Measurements from ENCODE around the gene ZNF232. TPM values are rescaled to one million over a fixed set of nuclear protein-coding genes. Genes with fewer than 3 reads are reported as not detected.
"Not testable (repeated sequence)": the region's sequence is repeated elsewhere in the genome, so short reads cannot be mapped to it uniquely, and the experiment has no call there.

ZNF232 gene
- total RNA-seq, 4 donors from 2014 or later: 3.7 to 6.7 (median 5.0) TPM

DNA sequence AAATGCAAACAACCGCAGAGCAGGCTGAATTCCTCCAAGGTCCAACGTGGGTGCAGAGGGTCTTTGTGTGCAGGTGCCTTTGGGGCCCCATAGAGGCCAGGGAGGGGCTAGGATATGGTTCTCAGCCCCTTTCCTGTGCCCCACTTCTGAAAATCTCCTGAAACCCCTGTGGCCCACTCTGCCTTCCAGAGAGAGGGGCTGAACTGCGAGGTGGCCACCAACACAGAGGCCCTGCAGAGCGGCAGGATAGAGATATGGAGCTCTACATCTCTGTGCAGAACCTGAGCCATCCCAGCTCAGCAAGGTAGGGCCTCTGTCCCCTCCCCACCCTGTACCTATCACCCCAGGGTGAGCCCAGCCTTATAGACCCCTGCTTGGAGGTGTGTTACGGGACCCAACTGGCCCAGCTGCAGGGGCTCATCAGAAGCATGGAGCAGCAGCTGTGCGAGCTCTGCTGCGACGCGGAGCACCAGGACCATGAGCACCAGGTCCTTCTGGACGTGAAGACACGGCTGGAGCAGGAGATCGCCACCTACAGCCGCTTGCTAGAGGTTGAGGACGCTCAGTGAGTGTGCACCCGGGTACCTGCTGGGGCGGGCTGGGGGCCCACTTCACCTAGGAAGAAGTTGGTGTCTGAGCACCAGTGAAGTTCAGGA, 9.6 kb upstream of the ZNF232 start:
- peak; percentile 51 to 52 for DNase-seq (ENCODE audit: low spot score in 2 of 2)
- WGBS: 91% methylated on average over 14 of the region's 16 CpGs
- peaks cover 33% of the 10 kb centered on the region for H3K27me3 ChIP-seq
- H3K4me1 ChIP-seq: peaks cover 18% of the 10 kb centered on the region
- no peak overlapping the region for H3K4me3 ChIP-seq
- no peaks in the 10 kb centered on the region for H3K36me3 ChIP-seq
- no peaks in the 10 kb centered on the region for H3K9me3 ChIP-seq
- TF ChIP-seq POLR2AphosphoS5 (IDR thresholded peaks at IDR 0.05) (no peak), POLR2A (IDR thresholded peaks at IDR 0.05) (no peak), EP300 (IDR thresholded peaks at IDR 0.05) (no peak)
- TF ChIP-seq, protein P1, sequence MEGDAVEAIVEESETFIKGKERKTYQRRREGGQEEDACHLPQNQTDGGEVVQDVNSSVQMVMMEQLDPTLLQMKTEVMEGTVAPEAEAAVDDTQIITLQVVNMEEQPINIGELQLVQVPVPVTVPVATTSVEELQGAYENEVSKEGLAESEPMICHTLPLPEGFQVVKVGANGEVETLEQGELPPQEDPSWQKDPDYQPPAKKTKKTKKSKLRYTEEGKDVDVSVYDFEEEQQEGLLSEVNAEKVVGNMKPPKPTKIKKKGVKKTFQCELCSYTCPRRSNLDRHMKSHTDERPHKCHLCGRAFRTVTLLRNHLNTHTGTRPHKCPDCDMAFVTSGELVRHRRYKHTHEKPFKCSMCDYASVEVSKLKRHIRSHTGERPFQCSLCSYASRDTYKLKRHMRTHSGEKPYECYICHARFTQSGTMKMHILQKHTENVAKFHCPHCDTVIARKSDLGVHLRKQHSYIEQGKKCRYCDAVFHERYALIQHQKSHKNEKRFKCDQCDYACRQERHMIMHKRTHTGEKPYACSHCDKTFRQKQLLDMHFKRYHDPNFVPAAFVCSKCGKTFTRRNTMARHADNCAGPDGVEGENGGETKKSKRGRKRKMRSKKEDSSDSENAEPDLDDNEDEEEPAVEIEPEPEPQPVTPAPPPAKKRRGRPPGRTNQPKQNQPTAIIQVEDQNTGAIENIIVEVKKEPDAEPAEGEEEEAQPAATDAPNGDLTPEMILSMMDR (IDR thresholded peaks at IDR 0.05): no peak
- no peak overlapping the region for H3K27ac ChIP-seq

DNA sequence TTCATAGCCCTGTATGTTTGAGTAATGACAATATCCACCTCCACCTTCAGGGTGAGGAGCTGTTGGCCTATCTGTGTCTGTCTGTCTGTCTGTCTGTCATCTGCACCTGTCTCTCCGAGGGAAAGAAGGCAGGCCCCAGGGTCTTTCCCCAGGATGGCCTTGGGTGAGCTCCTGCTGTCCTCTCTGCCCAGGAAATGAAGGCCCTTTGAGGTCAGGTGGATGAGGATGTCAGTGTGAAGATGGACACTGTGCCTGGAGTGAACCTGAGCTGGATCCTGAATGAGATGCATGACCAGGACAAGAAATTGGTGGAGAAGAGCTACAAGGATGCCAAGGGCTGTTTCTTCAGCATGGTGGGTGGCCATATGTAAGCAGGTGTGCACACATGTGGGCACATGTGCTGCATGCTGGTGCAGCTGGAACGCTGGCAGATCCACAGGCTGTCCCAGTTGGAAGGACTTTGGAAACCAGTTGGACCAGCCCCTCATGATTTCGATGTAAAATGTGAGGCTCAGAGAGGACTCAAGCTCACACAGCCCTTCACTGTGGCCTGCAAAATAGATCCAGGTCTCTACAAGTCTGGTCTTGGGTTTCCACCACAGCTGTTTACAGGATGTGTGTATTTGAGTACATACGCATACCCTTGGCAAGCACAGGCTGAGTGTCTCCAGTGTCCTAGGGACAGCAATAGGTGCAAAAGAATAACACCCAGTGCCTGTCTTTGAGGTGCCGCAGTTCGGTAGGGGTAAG, 8.9 kb upstream of the ZNF232 start:
- peak; percentile 14 to 18 for DNase-seq (ENCODE audit: low spot score in 2 of 2)
- Histone ChIP-seq H3K4me1 (peaks cover 22% of the 10 kb centered on the region), H3K27me3 (peaks cover 34% of the 10 kb centered on the region)
- not testable (repeated sequence) for H3K4me3 ChIP-seq, H3K36me3 ChIP-seq, H3K27ac ChIP-seq, H3K9me3 ChIP-seq
- WGBS: 74% methylated on average over 6 of the region's 6 CpGs

DNA sequence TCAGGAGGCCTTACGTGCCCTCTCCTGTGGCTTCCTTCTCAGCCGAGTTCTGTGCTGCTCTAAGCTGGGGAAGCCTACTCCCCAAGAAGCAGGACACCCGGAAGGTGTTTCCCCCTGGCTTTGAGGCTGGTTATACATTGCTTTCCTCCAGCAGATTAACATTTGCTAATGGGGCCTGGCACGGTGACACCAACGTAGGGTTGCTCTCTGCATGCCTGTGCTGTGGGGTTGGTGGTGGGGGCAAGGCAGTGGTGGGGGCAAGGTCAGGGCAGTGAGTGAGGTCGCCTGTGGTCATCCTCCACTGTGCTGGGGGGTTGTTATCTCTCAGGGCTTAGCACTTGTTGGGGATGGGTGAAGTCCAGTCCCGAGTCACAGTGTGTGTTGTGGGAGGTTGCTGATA, 8.4 kb upstream of the ZNF232 start:
- Histone ChIP-seq H3K27ac (no peak overlapping the region), H3K9me3 (no peaks in the 10 kb centered on the region), H3K36me3 (no peaks in the 10 kb centered on the region), H3K4me3 (no peak overlapping the region), H3K4me1 (peaks cover 22% of the 10 kb centered on the region), H3K27me3 (peaks cover 40% of the 10 kb centered on the region)
- peak in 1 of 2 donors; percentile 20 for DNase-seq (ENCODE audit: low spot score in 2 of 2)
- 82% methylated on average over 5 of the region's 7 CpGs for WGBS
- TF ChIP-seq, protein P1 (IDR thresholded peaks at IDR 0.05): no peak
- no peak for TF ChIP-seq POLR2A (IDR thresholded peaks at IDR 0.05)
- no peak for TF ChIP-seq POLR2AphosphoS5 (IDR thresholded peaks at IDR 0.05)
- no peak for TF ChIP-seq EP300 (IDR thresholded peaks at IDR 0.05)

DNA sequence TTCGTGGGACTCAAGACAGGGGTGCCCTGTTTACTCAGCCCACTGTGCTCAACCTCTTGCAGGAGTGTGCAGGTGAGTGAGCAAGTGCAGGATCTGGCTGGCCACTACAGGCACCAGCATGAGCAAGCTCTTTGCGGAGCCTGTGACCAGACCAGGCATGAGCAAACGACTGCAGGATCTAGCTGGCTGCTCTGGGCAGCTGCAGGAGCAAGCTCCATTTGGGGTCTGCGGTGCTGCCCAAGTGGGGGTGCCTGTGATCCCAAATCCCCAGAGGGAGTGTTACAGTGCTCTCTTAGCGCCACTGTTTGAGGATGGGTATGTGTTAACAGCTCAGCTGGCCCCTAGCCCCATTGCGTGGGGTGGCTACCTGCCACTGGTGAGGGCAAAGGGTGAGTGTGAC, 6.5 kb upstream of the ZNF232 start:
- peak in 1 of 2 donors; percentile 16 for DNase-seq (ENCODE audit: low spot score in 2 of 2)
- Histone ChIP-seq H3K9me3 (no peaks in the 10 kb centered on the region), H3K27ac (no peak overlapping the region), H3K4me3 (no peak overlapping the region), H3K4me1 (peaks cover 15% of the 10 kb centered on the region), H3K27me3 (peaks cover 44% of the 10 kb centered on the region), H3K36me3 (no peaks in the 10 kb centered on the region)
- 76% methylated on average over 6 of the region's 6 CpGs for WGBS
- no peak for TF ChIP-seq POLR2A (IDR thresholded peaks at IDR 0.05)
- TF ChIP-seq, protein P1 (IDR thresholded peaks at IDR 0.05): no peak

DNA sequence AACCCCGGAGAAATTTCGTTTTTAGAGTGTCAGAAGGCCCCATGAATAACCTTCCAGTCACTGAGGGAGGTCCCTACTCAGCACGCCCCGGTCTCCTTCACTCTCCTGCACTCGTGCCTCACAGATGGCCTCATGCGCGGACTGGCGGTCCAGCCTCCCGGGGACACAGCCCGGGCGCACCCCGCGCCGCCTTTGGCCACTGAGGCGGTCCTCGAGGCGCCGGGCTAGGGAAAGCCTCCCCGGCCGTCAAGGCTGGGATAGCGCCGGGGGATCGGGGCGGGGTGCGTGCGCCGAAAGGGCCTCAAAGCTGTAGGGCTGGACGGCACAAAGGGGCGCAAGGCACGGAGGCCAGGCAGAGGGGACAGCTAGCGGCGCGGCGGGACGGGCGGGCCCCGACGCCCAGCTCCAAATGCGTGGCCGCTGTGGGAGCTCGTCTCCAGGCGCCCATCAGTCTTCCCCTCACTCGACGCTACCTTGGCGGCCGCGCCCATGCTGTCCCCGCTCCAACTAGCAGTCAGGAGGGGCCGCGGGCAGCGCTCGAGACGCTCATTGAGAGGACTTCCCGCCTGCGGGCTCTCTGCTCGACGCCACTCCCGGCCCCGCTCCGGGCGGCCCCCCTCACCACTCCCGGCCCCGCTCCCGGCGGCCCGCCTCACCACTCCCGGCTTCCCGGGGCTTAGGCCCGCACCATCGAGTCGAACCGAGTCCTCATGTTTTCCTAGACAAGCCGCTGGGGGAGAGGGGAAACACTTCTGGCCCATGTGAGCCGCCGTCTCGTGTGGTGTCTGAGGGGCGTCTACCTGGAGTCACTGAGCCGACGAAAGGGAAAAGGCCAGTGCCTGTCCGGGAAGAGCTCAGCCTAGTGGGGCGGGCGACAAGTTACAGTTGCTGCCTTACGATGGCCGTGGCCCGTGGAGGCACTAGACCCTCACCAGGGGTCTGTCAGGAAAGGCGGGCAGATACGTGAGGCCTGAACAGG, 4.3 kb upstream of the ZNF232 start, which contains the start of gene USP6:
USP6 (plus strand) TSS at position 360 of the 979 bp plus-strand sequence. CDS start 14,336 bp downstream, outside the sequence.
- no peak for TF ChIP-seq POLR2AphosphoS5 (IDR thresholded peaks at IDR 0.05)
- TF ChIP-seq, protein P1 (IDR thresholded peaks at IDR 0.05): no peak
- no peak for TF ChIP-seq EP300 (IDR thresholded peaks at IDR 0.05)
- no peak for TF ChIP-seq POLR2A (IDR thresholded peaks at IDR 0.05)
- no peak within 1 kb of the TSS for H3K27ac ChIP-seq
- peaks cover 14% of the 10 kb centered on the region for H3K4me1 ChIP-seq
- no peaks in the 10 kb centered on the region for H3K9me3 ChIP-seq
- 38% methylated on average over 66 of the region's 87 CpGs for WGBS
- H3K27me3 ChIP-seq: peaks cover 33% of the 10 kb centered on the region
- H3K4me3 ChIP-seq: peak within 1 kb of the TSS; percentile 8
- peak; percentile 57 to 83 for DNase-seq (ENCODE audit: low spot score in 2 of 2)
- H3K36me3 ChIP-seq: no peaks in the 10 kb centered on the region

Measured in suprapubic skin (tissue), 4 donors.